Astrocyte of the cerebellum (primary cell): ENCODE measurements around the gene KLK1.

ENCODE experiments used
- DNase-seq: peaks from one replicate; pipeline ENCODE4 v3.0.0-alpha.2; 2011; ENCODE audit warnings: low read depth
- H3K4me3 ChIP-seq: 2 replicates; pipeline ENCODE4 v1.5.1; 2011; ENCODE audit warnings: mild to moderate bottlenecking, low read depth, low read length, moderate library complexity
- CTCF ChIP-seq: IDR thresholded peaks from 2 replicates; pipeline ENCODE4 v1.5.1; 2012; ENCODE audit warnings: low read length, low read depth, moderate library complexity, mild to moderate bottlenecking; ENCODE audit errors: missing control alignments
- in situ Hi-C: cut with HindIII; loops from 2 replicates; pipeline ENCODE4 v1.10.0; 2017; ENCODE audit warnings: low sequenced_read_pairs

Gene KLK1

GRCh38 chr19:50832666-50833065 is 9.1 kb upstream of the KLK1 start:
- H3K4me3 ChIP-seq: no peak overlapping the region
- no peak for DNase-seq
- no peak for TF ChIP-seq CTCF
- in situ Hi-C loops: no loop called here

- in situ Hi-C loops: no loop called here
- no peak for TF ChIP-seq CTCF
- no peak for DNase-seq
- no peak overlapping the region for H3K4me3 ChIP-seq
These were observed 7.4 kb upstream of the KLK1 start for GRCh38 chr19:50831026-50831396.

GRCh38 chr19:50830266-50831025 is 6.9 kb upstream of the KLK1 start:
- TF ChIP-seq CTCF: no peak
- H3K4me3 ChIP-seq: no peak overlapping the region
- in situ Hi-C loops: no loop called here
- DNase-seq: no peak

GRCh38 chr19:50829801-50830200 is 6.2 kb upstream of the KLK1 start:
- TF ChIP-seq CTCF: no peak
- DNase-seq: no peak
- no peak overlapping the region for H3K4me3 ChIP-seq
- in situ Hi-C loops: no loop called here

- in situ Hi-C loops: no loop called here
- TF ChIP-seq CTCF: no peak
- DNase-seq: no peak
- H3K4me3 ChIP-seq: no peak overlapping the region
These were observed 3.9 kb upstream of the KLK1 start for GRCh38 chr19:50827476-50827875.

GRCh38 chr19:50826492-50827240 is 3.1 kb upstream of the KLK1 start:
- no peak for TF ChIP-seq CTCF
- H3K4me3 ChIP-seq: no peak overlapping the region
- no peak for DNase-seq
- in situ Hi-C loops: no loop called here
